ENCODE results near the gene RIC1. TPM values are rescaled to one million over a fixed set of nuclear protein-coding genes. Genes with fewer than 3 reads are reported as not detected.

The RIC1 gene
- total and polyA plus RNA-seq, 2 of the 13 experiments (the other 11 are each of a cell fraction or from before 2014, with no cell fraction given) = 18.2 to 19.0 TPM

- TF ChIP-seq NR2F1 (CRISPR knock-in tag; IDR thresholded peaks at IDR 0.05) = no peak; a peak in 1 of 4 replicates
- no peak for TF ChIP-seq ETV5 (CRISPR knock-in tag; IDR thresholded peaks at IDR 0.05; ENCODE audit: borderline replicate concordance)
- TF ChIP-seq ZNF296 (CRISPR knock-in tag; conservative IDR thresholded peaks at IDR 0.05) = no peak
- TF ChIP-seq ZNF512 (CRISPR knock-in tag; IDR thresholded peaks at IDR 0.05) = no peak
- no peak for TF ChIP-seq REPIN1 (CRISPR knock-in tag; IDR thresholded peaks at IDR 0.05; ENCODE audit: borderline replicate concordance, low read depth)
- TF ChIP-seq DNMT3B (CRISPR knock-in tag; conservative IDR thresholded peaks at IDR 0.05) = 0 out of 2 replicates have a peak, but pooled peaks have one; percentile 64
- TF ChIP-seq ZKSCAN1 (IDR thresholded peaks at IDR 0.05; ENCODE audit: low read length) = no peak
- TF ChIP-seq RFXAP (CRISPR knock-in tag; IDR thresholded peaks at IDR 0.05; ENCODE audit: borderline replicate concordance) = 0 out of 2 replicates have a peak, but pooled peaks have one; percentile 37
- peak; percentile 97 for TF ChIP-seq PAXIP1 (CRISPR knock-in tag; conservative IDR thresholded peaks at IDR 0.05)
- peak; percentile 61; the same call in 1 of the 2 replicates for TF ChIP-seq ZNF331 (CRISPR knock-in tag; IDR thresholded peaks at IDR 0.05)
- TF ChIP-seq TEAD3 (CRISPR knock-in tag; optimal IDR thresholded peaks at IDR 0.05; ENCODE audit: borderline replicate concordance) = peak; percentile 71
- no peak for TF ChIP-seq ZHX1 (CRISPR knock-in tag; IDR thresholded peaks at IDR 0.05; ENCODE audit: low read depth)
- TF ChIP-seq KAT2B (IDR thresholded peaks at IDR 0.05; ENCODE audit: borderline replicate concordance, low read depth, low read length) = no peak
- TF ChIP-seq ZSCAN5A (CRISPR knock-in tag; IDR thresholded peaks at IDR 0.05; ENCODE audit: borderline replicate concordance) = no peak
- 0 out of 2 replicates have a peak, but pooled peaks have one; percentile 16 for TF ChIP-seq ZBTB42 (CRISPR knock-in tag; IDR thresholded peaks at IDR 0.05)
- no peak for TF ChIP-seq HOXA7 (CRISPR knock-in tag; IDR thresholded peaks at IDR 0.05)
- TF ChIP-seq NFIC (IDR thresholded peaks at IDR 0.05; ENCODE audit: low read length) = peak; percentile 93
- TF ChIP-seq ZNF335 (CRISPR knock-in tag; IDR thresholded peaks at IDR 0.05) = 0 out of 2 replicates have a peak, but pooled peaks have one; percentile 16
- TF ChIP-seq ZNF484 (CRISPR knock-in tag; IDR thresholded peaks at IDR 0.05; ENCODE audit: borderline replicate concordance, low read depth) = no peak
- no peak for TF ChIP-seq ZBTB7A (CRISPR knock-in tag; IDR thresholded peaks at IDR 0.05)
These were observed 92.6 kb downstream of the RIC1 start (continued) for GRCh38 chr9:5721279-5722087.
